Endodermal cell (in vitro differentiated cells): ENCODE measurements around the gene CELF4. TPM values are rescaled to one million over a fixed set of nuclear protein-coding genes. Genes with fewer than 3 reads are reported as not detected.

Source experiments
- DNase-seq: peaks from one replicate; pipeline ENCODE4 v3.0.0-alpha.2; 2017
- H3K27ac ChIP-seq: 2 replicates; pipeline ENCODE4 v1.5.1; 2013; ENCODE audit warnings: mild to moderate bottlenecking, low read depth, low read length, moderate library complexity
- H3K27me3 ChIP-seq: 2 replicates; pipeline ENCODE4 v1.6.1; 2013; ENCODE audit warnings: mild to moderate bottlenecking, low read length, moderate library complexity; ENCODE audit not compliant: insufficient read depth, control insufficient read depth, poor library complexity, severe bottlenecking
- H3K36me3 ChIP-seq: 2 replicates; pipeline ENCODE4 v1.7.0; 2013; ENCODE audit warnings: mild to moderate bottlenecking, low read length, moderate library complexity; ENCODE audit not compliant: control insufficient read depth, insufficient read depth
- H3K4me1 ChIP-seq: one replicate; pipeline ENCODE4 v1.7.0; 2013; ENCODE audit warnings: low read length; ENCODE audit not compliant: control insufficient read depth, insufficient read depth
- H3K4me3 ChIP-seq: 2 replicates; pipeline ENCODE4 v1.5.1; 2013; ENCODE audit warnings: mild to moderate bottlenecking, low read length, moderate library complexity
- H3K9ac ChIP-seq: 2 replicates; pipeline ENCODE4 v1.6.1; 2013; ENCODE audit warnings: mild to moderate bottlenecking, low read length, moderate library complexity; ENCODE audit not compliant: poor library complexity, severe bottlenecking; ENCODE audit errors: extremely low read depth
- H3K9me3 ChIP-seq: 2 replicates; pipeline ENCODE4 v1.6.1; 2013; ENCODE audit warnings: mild to moderate bottlenecking, low read length, moderate library complexity; ENCODE audit not compliant: control insufficient read depth
- H3K27ac Mint-ChIP-seq: 2 replicates; pipeline ENCODE4 v1.8.0; 2020; ENCODE audit warnings: mixed read lengths
- H3K27me3 Mint-ChIP-seq: 2 replicates; pipeline ENCODE4 v1.8.0; 2021; ENCODE audit warnings: mild to moderate bottlenecking, mixed read lengths; ENCODE audit not compliant: insufficient read depth
- H3K36me3 Mint-ChIP-seq: 2 replicates; pipeline ENCODE4 v1.8.0; 2020; ENCODE audit warnings: low read depth, mixed read lengths
- H3K4me1 Mint-ChIP-seq: 2 replicates; pipeline ENCODE4 v1.8.0; 2020; ENCODE audit warnings: mixed read lengths
- H3K4me3 Mint-ChIP-seq: 2 replicates; pipeline ENCODE4 v1.8.0; 2020; ENCODE audit warnings: mild to moderate bottlenecking, moderate library complexity, mixed read lengths
- H3K9me3 Mint-ChIP-seq: 2 replicates; pipeline ENCODE4 v1.8.0; 2020; ENCODE audit warnings: mild to moderate bottlenecking, mixed read lengths
- WGBS, 2 experiments: methylation state at CpG; one replicate each; pipeline versions ENCODE4 v1.1.5 to v1.1.7; 2013; ENCODE audit warnings: missing lambda C conversion rate in 2 of 2, mixed read lengths in 1 of 2; ENCODE audit not compliant: insufficient coverage in 1 of 2, insufficient read length in 1 of 2; 5-methylcytosine and 5-hydroxymethylcytosine counted together
- total RNA-seq, 2 donors: library from RNA; stranded (reverse); fragmentation: NEBNext Ultra II Directional in 1 of 2; extraction: Animal tissue kit (Norgen Biotek cat#: 25700) in 1 of 2; gene quantifications; 2 replicates in 1 of 2; 3 replicates in 1 of 2; pipeline ENCODE4 v1.2.1, GENCODE V29; 2021
- TF ChIP-seq, protein P1 (sequence below): fragments of 200-600 bp; sonication (generic); conservative IDR thresholded peaks from 2 replicates; pipeline ENCODE4 v1.5.0; 2021; ENCODE audit warnings: antibody characterized with exemption, mild to moderate bottlenecking

CELF4 gene
- total RNA-seq, 2 donors from 2014 or later = 5.7 to 6.7 TPM

DNA sequence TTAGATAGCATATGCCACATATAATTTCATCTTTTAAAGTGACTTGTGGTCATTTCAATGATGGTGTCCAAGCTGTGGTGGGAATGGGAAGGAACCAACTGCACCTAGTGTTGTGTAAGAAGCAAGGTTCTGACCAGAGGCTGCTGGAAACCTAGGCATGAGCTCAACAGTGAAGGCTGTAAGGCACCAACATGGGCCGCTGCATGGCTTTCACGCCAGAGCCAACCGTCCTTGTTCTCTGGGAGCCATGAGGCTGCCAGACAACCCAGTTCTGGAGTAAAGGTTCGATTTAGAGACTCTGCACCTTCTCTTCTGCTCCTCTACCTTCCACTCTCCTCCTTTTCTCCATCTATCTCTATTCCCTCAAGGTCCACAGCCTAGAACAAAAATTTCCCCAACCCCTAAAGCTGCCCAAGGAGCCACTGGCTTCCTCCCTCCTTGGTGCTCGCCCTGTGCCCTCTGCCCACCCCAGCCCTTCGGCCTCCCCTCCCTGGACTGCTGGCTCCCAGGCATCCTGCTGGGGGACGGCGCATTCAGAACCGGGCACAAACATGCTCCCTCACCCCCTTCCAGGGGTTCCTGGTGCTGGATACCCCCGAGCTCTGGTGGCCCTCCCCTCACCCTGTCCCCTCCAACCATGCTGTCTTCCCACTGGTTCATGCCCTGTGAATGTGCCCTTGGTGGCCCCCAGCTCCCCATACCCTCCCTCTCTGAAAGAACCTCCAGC is 305.1 kb downstream of the CELF4 start:
- H3K27me3 ChIP-seq = peaks cover 16% of the 10 kb centered on the region
- no peaks in the 10 kb centered on the region for H3K36me3 Mint-ChIP-seq
- H3K36me3 ChIP-seq = no peaks in the 10 kb centered on the region
- H3K4me3 Mint-ChIP-seq = no peak overlapping the region
- no peak overlapping the region for H3K27ac Mint-ChIP-seq
- no peak for DNase-seq
- H3K4me1 Mint-ChIP-seq = no peaks in the 10 kb centered on the region
- no peak overlapping the region for H3K4me3 ChIP-seq
- no peak overlapping the region for H3K9ac ChIP-seq
- WGBS, 2 experiments = 82 to 90% methylated on average over 5 to 10 of the region's 10 CpGs
- no peaks in the 10 kb centered on the region for H3K9me3 ChIP-seq
- H3K27me3 Mint-ChIP-seq = peaks cover 34% of the 10 kb centered on the region
- H3K9me3 Mint-ChIP-seq = no peaks in the 10 kb centered on the region
- H3K4me1 ChIP-seq = no peaks in the 10 kb centered on the region
- TF ChIP-seq, protein P1, sequence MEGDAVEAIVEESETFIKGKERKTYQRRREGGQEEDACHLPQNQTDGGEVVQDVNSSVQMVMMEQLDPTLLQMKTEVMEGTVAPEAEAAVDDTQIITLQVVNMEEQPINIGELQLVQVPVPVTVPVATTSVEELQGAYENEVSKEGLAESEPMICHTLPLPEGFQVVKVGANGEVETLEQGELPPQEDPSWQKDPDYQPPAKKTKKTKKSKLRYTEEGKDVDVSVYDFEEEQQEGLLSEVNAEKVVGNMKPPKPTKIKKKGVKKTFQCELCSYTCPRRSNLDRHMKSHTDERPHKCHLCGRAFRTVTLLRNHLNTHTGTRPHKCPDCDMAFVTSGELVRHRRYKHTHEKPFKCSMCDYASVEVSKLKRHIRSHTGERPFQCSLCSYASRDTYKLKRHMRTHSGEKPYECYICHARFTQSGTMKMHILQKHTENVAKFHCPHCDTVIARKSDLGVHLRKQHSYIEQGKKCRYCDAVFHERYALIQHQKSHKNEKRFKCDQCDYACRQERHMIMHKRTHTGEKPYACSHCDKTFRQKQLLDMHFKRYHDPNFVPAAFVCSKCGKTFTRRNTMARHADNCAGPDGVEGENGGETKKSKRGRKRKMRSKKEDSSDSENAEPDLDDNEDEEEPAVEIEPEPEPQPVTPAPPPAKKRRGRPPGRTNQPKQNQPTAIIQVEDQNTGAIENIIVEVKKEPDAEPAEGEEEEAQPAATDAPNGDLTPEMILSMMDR = no peak
- H3K27ac ChIP-seq = no peak overlapping the region

DNA sequence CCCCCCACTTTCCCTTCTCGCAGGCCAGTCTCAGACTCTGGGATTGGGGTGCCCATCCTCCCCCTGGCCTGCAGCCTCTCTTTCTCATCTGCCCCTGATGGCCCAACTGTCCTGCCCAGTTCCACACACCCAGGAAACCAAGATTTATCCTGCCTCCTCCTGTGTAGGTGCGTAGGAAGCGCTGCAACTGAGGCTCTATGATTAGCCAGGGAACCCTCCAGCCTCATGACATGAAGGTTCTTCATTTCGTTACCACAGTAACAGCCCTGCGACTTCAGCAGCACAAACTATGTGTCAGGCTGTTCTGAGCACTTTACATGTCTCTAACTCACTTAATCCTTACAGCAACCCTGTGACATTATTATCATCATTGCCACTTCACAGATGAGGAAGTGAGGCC is 305.9 kb downstream of the CELF4 start:
- H3K9me3 ChIP-seq = no peaks in the 10 kb centered on the region
- DNase-seq = no peak
- Mint-ChIP-seq H3K36me3 (no peaks in the 10 kb centered on the region), H3K27me3 (peaks cover 42% of the 10 kb centered on the region), H3K4me3 (no peak overlapping the region), H3K9me3 (no peaks in the 10 kb centered on the region), H3K27ac (no peak overlapping the region), H3K4me1 (no peaks in the 10 kb centered on the region)
- H3K36me3 ChIP-seq = no peaks in the 10 kb centered on the region
- H3K4me3 ChIP-seq = no peak overlapping the region
- TF ChIP-seq, protein P1 = no peak
- WGBS, 2 experiments = 90 to 91% methylated on average over 4 to 5 of the region's 5 CpGs
- no peak overlapping the region for H3K27ac ChIP-seq
- H3K4me1 ChIP-seq = no peaks in the 10 kb centered on the region
- H3K9ac ChIP-seq = no peak overlapping the region
- H3K27me3 ChIP-seq = peaks cover 24% of the 10 kb centered on the region

DNA sequence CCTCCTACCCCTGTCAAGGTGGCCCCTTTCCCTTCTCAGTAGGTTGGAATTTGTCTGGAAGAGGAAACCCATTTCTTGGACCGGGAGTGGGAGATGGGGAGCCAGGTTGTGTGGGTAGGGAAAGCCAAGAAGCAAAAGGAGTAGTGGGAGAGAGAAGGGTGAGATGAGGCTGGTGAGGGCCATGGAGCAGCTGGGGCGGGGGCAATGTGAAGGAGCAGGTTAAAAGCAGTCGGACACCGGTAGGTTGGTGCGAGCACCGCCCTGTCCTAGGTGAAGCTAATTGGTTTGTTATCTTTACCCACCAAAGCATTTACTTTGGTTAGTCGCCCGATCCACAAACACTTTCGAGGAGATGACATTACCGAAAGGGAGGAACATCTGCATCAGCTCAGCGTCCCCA is 306.8 kb downstream of the CELF4 start:
- Mint-ChIP-seq H3K36me3 (no peaks in the 10 kb centered on the region), H3K4me3 (no peak overlapping the region), H3K27me3 (peaks cover 44% of the 10 kb centered on the region), H3K27ac (no peak overlapping the region), H3K9me3 (no peaks in the 10 kb centered on the region), H3K4me1 (peaks cover 3% of the 10 kb centered on the region)
- DNase-seq = no peak
- H3K27ac ChIP-seq = no peak overlapping the region
- H3K4me3 ChIP-seq = no peak overlapping the region
- TF ChIP-seq, protein P1 = no peak
- WGBS, 2 experiments = 87 to 90% methylated on average over 7 to 11 of the region's 11 CpGs
- H3K36me3 ChIP-seq = no peaks in the 10 kb centered on the region
- no peak overlapping the region for H3K9ac ChIP-seq
- peaks cover 28% of the 10 kb centered on the region for H3K27me3 ChIP-seq
- no peaks in the 10 kb centered on the region for H3K9me3 ChIP-seq
- H3K4me1 ChIP-seq = no peaks in the 10 kb centered on the region
